HG03025 (cell line): Measurements from ENCODE around the gene GMDS.

Experiments
- ATAC-seq: cut with Tn5 transposase; IDR thresholded peaks from one replicate; pipeline ENCODE4 v1.9.1; 2021; ENCODE audit warnings: mild to moderate bottlenecking, moderate library complexity; ENCODE audit not compliant: unreplicated experiment, low FRiP score

The GMDS gene

GRCh38 chr6:1615853-1616420 is 629.5 kb downstream of the GMDS start:
- ATAC-seq: no peak

DNA sequence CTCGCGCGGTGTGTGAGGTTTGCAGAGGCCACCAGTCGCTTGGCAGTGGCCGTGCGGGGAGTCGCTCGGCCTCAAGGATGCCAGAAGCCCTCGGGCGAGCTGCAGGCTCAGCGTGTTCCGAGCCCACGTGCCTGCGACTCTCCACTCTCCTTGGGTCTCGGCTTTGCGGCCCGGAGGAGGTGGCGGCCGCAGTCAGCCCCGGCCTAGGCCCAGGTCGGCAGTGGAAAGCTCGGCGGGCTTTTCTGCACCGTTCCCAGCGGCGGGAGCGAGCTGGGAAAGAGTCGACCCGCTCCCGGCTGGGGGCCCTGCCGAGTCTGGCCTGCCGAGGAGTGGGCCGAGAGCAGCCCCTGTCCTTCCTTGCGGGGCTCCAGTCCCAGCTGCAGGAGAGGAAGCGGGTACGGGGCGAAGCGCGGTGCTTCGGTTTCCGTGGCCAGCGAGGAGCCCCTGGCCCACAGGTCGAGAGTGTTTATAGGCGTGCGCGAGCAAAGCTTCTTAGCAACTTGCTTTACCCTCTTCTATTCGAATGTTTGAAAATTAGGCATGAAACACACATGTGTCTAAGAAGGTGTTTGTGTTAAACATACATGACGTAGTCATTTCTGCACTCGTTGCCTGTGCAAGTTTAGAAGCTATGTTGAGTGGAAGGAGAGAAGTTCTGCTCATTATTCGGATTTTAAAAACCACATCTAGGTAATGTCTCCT is 630.1 kb downstream of the GMDS start:
- ATAC-seq: no peak

GRCh38 chr6:1614448-1615150 is 630.8 kb downstream of the GMDS start:
- ATAC-seq: no peak

DNA sequence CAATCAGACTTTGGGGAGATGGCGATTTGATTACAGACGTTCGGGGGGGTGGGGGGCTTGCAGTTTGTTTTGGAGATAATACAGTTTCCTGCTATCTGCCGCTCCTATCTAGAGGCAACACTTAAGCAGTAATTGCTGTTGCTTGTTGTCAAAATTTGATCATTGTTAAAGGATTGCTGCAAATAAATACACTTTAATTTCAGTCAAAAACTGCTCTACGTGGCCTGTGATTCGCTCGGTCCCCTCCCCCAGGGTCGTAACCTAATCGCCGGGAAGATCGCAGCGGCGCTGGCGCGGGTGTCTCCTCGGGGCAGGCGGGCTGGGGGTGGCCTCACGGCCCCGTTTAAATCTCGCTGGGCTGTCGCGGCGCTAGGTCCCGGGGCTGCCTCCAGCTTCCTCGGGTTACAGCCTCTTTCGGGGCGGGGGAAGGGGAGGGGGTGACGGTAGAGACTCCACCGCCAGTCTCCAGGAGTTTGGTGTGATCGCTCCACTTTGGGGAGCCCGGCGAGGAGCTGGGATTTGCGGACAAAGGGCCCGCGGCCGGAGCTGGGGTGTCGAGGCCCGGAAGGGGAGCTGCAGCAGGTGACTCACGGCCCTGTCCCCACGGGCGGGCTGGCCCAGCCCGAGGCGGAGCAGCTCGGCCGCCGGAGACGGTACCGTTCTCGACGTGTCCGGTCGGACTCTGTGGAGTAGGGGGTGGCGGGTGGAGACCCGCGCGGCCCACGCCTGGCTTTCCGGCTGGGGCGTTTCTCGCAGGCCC is 631.5 kb downstream of the GMDS start:
- no peak for ATAC-seq

- ATAC-seq: no peak
Observed at GRCh38 chr6:1613346-1613687, 632.1 kb downstream of the GMDS start.

DNA sequence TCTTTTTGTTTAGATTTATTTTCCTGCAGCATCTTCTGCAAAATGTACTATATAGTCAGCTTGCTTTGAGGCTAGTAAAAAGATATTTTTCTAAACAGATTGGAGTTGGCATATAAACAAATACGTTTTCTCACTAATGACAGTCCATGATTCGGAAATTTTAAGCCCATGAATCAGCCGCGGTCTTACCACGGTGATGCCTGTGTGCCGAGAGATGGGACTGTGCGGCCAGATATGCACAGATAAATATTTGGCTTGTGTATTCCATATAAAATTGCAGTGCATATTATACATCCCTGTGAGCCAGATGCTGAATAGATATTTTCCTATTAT is 632.5 kb downstream of the GMDS start:
- ATAC-seq: no peak

DNA sequence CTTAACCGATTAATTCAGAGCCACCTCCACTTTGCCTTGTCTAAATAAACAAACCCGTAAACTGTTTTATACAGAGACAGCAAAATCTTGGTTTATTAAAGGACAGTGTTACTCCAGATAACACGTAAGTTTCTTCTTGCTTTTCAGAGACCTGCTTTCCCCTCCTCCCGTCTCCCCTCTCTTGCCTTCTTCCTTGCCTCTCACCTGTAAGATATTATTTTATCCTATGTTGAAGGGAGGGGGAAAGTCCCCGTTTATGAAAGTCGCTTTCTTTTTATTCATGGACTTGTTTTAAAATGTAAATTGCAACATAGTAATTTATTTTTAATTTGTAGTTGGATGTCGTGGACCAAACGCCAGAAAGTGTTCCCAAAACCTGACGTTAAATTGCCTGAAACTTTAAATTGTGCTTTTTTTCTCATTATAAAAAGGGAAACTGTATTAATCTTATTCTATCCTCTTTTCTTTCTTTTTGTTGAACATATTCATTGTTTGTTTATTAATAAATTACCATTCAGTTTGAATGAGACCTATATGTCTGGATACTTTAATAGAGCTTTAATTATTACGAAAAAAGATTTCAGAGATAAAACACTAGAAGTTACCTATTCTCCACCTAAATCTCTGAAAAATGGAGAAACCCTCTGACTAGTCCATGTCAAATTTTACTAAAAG is 633.0 kb downstream of the GMDS start:
- ATAC-seq: no peak

- ATAC-seq: no peak
Observed at GRCh38 chr6:1611572-1612298, 633.7 kb downstream of the GMDS start.

- no peak for ATAC-seq
Observed at GRCh38 chr6:1611322-1611571, 634.2 kb downstream of the GMDS start.

GRCh38 chr6:1610497-1611321 is 634.7 kb downstream of the GMDS start:
- ATAC-seq: no peak

DNA sequence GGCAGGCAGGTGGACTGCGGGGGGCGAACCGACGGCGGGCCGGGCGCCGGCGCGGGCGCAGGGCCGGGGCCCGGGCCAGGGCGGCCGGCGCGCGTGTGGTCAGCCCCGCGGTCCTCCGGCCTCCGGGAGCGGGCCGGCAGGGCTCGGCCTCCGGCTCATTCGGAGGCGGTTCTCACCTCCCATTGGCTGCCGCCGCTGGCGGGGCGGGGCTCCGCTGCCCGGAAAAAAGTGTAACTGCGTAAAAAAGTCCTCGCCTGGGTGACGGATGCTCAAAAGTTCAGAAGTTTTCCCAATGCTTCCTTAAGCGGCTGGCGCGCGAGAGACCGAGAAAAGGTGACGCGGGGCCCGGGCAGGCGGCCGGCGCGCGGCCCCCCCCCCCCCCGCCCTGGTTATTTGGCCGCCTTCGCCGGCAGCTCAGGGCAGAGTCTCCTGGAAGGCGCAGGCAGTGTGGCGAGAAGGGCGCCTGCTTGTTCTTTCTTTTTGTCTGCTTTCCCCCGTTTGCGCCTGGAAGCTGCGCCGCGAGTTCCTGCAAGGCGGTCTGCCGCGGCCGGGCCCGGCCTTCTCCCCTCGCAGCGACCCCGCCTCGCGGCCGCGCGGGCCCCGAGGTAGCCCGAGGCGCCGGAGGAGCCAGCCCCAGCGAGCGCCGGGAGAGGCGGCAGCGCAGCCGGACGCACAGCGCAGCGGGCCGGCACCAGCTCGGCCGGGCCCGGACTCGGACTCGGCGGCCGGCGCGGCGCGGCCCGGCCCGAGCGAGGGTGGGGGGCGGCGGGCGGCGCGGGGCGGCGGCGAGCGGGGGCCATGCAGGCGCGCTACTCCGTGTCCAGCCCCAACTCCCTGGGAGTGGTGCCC is 635.5 kb downstream of the GMDS start, which contains the start of gene FOXC1:
FOXC1 (plus strand) TSS at position 268 of the 849 bp plus-strand sequence; CDS start at position 799, 531 bp downstream.
- no peak for ATAC-seq

GRCh38 chr6:1609041-1609647 is 636.3 kb downstream of the GMDS start:
- ATAC-seq: no peak

DNA sequence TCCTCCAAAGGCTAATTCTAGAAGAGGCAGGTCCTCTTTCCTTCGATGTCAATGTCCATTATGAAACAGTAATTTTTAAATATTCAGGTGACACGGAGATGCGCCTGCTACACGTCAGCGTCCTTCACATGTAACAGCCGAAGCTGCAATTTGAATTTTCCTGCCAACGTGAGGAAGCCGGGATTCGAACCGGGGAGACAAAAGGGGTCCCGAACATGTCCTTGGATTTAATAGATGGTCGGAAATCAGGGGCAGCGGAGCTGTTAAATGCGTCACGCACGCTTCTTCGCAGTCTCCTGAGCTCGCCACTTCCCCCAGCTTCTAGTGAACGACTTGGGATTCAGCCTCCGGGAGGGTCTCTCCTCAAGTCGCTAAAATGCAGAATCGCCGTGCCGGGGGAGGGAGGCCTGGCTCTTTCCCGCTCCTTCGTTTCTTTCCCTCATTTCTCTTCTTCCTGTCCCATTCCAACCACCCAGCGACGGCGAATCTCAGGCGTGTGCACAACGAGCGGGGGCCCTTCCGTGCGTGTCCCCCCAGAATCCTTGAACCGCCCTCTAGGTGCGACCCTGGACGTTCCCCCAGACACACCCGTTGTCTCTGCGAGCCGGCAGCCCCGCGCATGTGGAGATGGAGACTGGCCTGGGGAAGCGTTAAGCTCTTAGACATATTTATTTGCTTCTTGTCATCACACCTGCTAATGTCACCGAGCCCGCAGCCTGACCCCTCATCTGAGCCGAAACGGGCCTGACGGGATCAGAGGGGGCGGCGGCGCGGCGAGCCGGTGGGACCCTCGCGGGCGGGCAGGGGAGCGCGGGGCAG is 637.0 kb downstream of the GMDS start:
- no peak for ATAC-seq

GRCh38 chr6:1607516-1608221 is 637.7 kb downstream of the GMDS start:
- no peak for ATAC-seq

DNA sequence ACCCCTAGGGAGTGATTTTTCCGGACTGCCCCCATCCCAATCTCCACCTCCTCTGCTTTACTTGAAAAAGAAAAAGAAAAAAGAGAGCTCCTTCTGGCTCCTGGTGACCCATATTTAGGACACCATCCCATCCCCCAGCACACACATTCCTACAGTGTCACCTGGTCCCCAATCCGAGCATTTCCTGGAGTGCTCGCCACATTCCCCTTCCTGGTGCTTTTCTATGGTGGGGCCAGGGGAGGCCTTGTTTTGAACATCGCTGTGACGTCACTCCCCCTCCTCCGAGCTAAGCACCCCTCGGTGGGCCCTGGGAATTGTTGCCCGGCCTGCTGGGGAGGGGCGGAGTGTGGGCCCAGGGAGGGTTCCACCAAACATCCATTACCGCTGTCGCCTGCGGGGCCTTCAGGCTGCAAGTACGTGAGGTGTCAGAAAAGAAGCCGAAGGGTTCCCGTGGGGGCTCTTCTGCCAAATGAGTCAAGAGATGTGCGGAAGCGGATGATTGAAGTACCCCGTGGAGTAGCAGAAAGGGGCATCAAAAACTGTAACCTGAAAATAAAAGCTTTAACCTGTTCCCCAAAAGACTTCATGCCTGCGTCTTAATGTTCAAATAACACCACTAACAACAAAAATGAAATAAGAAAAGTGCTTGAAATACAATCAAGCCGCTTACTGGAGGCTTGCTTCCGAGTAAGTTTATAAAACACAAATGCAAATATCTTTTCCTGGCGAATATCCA is 638.5 kb downstream of the GMDS start:
- ATAC-seq: no peak
